ENCODE measurements around the gene COQ8B.

- no peak for TF ChIP-seq CSDC2 (CRISPR knock-in tag; IDR thresholded peaks at IDR 0.05)
- TF ChIP-seq PATZ1 (CRISPR knock-in tag; IDR thresholded peaks at IDR 0.05; ENCODE audit: borderline replicate concordance) = no peak
- no peak for TF ChIP-seq CREB5 (CRISPR knock-in tag; IDR thresholded peaks at IDR 0.05; ENCODE audit: low read depth)
- TF ChIP-seq, protein P1, sequence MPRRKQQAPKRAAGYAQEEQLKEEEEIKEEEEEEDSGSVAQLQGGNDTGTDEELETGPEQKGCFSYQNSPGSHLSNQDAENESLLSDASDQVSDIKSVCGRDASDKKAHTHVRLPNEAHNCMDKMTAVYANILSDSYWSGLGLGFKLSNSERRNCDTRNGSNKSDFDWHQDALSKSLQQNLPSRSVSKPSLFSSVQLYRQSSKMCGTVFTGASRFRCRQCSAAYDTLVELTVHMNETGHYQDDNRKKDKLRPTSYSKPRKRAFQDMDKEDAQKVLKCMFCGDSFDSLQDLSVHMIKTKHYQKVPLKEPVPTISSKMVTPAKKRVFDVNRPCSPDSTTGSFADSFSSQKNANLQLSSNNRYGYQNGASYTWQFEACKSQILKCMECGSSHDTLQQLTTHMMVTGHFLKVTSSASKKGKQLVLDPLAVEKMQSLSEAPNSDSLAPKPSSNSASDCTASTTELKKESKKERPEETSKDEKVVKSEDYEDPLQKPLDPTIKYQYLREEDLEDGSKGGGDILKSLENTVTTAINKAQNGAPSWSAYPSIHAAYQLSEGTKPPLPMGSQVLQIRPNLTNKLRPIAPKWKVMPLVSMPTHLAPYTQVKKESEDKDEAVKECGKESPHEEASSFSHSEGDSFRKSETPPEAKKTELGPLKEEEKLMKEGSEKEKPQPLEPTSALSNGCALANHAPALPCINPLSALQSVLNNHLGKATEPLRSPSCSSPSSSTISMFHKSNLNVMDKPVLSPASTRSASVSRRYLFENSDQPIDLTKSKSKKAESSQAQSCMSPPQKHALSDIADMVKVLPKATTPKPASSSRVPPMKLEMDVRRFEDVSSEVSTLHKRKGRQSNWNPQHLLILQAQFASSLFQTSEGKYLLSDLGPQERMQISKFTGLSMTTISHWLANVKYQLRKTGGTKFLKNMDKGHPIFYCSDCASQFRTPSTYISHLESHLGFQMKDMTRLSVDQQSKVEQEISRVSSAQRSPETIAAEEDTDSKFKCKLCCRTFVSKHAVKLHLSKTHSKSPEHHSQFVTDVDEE (CRISPR knock-in tag; IDR thresholded peaks at IDR 0.05) = no peak
- TF ChIP-seq ZNF8 (CRISPR knock-in tag; IDR thresholded peaks at IDR 0.05) = no peak
- TF ChIP-seq RARB (CRISPR knock-in tag; IDR thresholded peaks at IDR 0.05) = no peak
- no peak for TF ChIP-seq ESRRG (CRISPR knock-in tag; IDR thresholded peaks at IDR 0.05)
- TF ChIP-seq ISL1 (CRISPR knock-in tag; IDR thresholded peaks at IDR 0.05) = no peak
- TF ChIP-seq ZFP30 (CRISPR knock-in tag; IDR thresholded peaks at IDR 0.05) = no peak
- TF ChIP-seq TOX (CRISPR knock-in tag; IDR thresholded peaks at IDR 0.05; ENCODE audit: borderline replicate concordance) = no peak
- no peak for TF ChIP-seq ZNF565 (CRISPR knock-in tag; conservative IDR thresholded peaks at IDR 0.05; ENCODE audit: low read depth)
- TF ChIP-seq ZFP3 (CRISPR knock-in tag; IDR thresholded peaks at IDR 0.05) = no peak
- TF ChIP-seq TCF4 (CRISPR knock-in tag; IDR thresholded peaks at IDR 0.05; ENCODE audit: borderline replicate concordance) = no peak
These were observed 38.5 kb upstream of the COQ8B start for GRCh38 chr19:40755248-40755624.

Data from SK-N-SH treated with all-trans-retinoic acid at 6 μM for 48 hours (cell line).